Head of caudate nucleus (tissue), 42 donors: ENCODE results near the gene ITGA1.
A peak's percentile ranks its signal among the peaks of the same experiment; 100 is the strongest.
"Not testable (repeated sequence)": the region's sequence is repeated elsewhere in the genome, so short reads cannot be mapped to it uniquely, and the experiment has no call there.

ENCODE experiments used
- DNase-seq, 42 donors: peaks; one replicate each; pipeline versions ENCODE4 v3.0.0 to v3.0.0-alpha.2; 2020 to 2021; ENCODE audit warnings: mixed read lengths in 7 of 42
- intact Hi-C: fragments of 100-400 bp; cut with DNase I; formaldehyde crosslinking; loops from one replicate; pipeline ENCODE4 v1.15.0; 2022

Gene ITGA1

GRCh38 chr5:52787600-52788504 lies at the start of gene ITGA1, which contains the start of gene PELO:
ITGA1 (plus strand) TSS chr5:52787916; CDS start chr5:52788354, 438 bp downstream.
PELO (plus strand) TSS chr5:52787916; CDS start chr5:52800395, 12,479 bp downstream.
- peak in 41 of 42 donors; percentile 20 to 79 (median 50) for DNase-seq
- intact Hi-C loops: loop anchor here (5.0 kb wide), 1 partner anchor 129 kb away; no protein-coding TSS in a partner anchor

- intact Hi-C loops: no loop called here
- DNase-seq: no peak
These were observed 49.6 kb upstream of the ITGA1 start for GRCh38 chr5:52738095-52738506.

- intact Hi-C loops: no loop called here
- DNase-seq: no peak
These were observed 47.7 kb upstream of the ITGA1 start for GRCh38 chr5:52740007-52740406.

- DNase-seq: no peak
- intact Hi-C loops: no loop called here
These were observed 44.7 kb upstream of the ITGA1 start for GRCh38 chr5:52743012-52743411.

GRCh38 chr5:52743529-52743928 lies 44.2 kb upstream of the ITGA1 start:
- intact Hi-C loops: no loop called here
- DNase-seq: no peak

- intact Hi-C loops: no loop called here
- no peak for DNase-seq
These were observed 43.7 kb upstream of the ITGA1 start for GRCh38 chr5:52743970-52744369.

GRCh38 chr5:52744867-52745458 lies 42.8 kb upstream of the ITGA1 start:
- intact Hi-C loops, DNase-seq: not testable (repeated sequence)

- intact Hi-C loops: no loop called here
- DNase-seq: no peak
These were observed 41.2 kb upstream of the ITGA1 start for GRCh38 chr5:52746539-52746938.

GRCh38 chr5:52748590-52748989 lies 39.1 kb upstream of the ITGA1 start:
- no peak for DNase-seq
- intact Hi-C loops: no loop called here

- intact Hi-C loops: no loop called here
- no peak for DNase-seq
These were observed 38.0 kb upstream of the ITGA1 start for GRCh38 chr5:52749666-52750065.

- intact Hi-C loops: no loop called here
- DNase-seq: no peak
These were observed 36.6 kb upstream of the ITGA1 start for GRCh38 chr5:52751137-52751536.

GRCh38 chr5:52754051-52754450 lies 33.7 kb upstream of the ITGA1 start:
- intact Hi-C loops: no loop called here
- DNase-seq: no peak

GRCh38 chr5:52757527-52757926 lies 30.2 kb upstream of the ITGA1 start:
- no peak for DNase-seq
- intact Hi-C loops: no loop called here

- intact Hi-C loops: no loop called here
- no peak for DNase-seq
These were observed 29.7 kb upstream of the ITGA1 start for GRCh38 chr5:52758014-52758413.

- intact Hi-C loops: no loop called here
- no peak for DNase-seq
These were observed 28.4 kb upstream of the ITGA1 start for GRCh38 chr5:52759331-52759730.

GRCh38 chr5:52760695-52761366 lies 26.9 kb upstream of the ITGA1 start:
- intact Hi-C loops: no loop called here
- no peak for DNase-seq

GRCh38 chr5:52767217-52767743 lies 20.4 kb upstream of the ITGA1 start:
- intact Hi-C loops: no loop called here

GRCh38 chr5:52767766-52768480 lies 19.8 kb upstream of the ITGA1 start:
- DNase-seq: no peak
- intact Hi-C loops: no loop called here

More at GRCh38 chr5:52767217-52767743, 20.4 kb upstream of the ITGA1 start:
- DNase-seq: no peak

GRCh38 chr5:52769061-52769460 lies 18.7 kb upstream of the ITGA1 start:
- no peak for DNase-seq
- intact Hi-C loops: no loop called here
